RWPE1 (cell line): Measurements from ENCODE around the gene NKX6-2.

Source experiments
- CTCF ChIA-PET: fragments of 350-600 bp; sonication (Branson Sonifier 250); formaldehyde crosslinking; extraction: SDS; loops from one replicate; lab custom pipeline; 2021; lab: Yijun Ruan, JAX
- POLR2A ChIA-PET: fragments of 400-600 bp; formaldehyde crosslinking; extraction: SDS; loops from one replicate; lab custom pipeline; 2020; ENCODE audit warnings: antibody characterized with exemption; ENCODE audit not compliant: low non-redundant PET; lab: Yijun Ruan, JAX
- DNase-seq: peaks from one replicate; pipeline ENCODE4 v3.0.0; 2012; ENCODE audit warnings: low spot score
- H3K27ac ChIP-seq: fragments of 450-650 bp; 2 replicates; pipeline ENCODE4 v1.5.1; 2017
- TF ChIP-seq, protein P1 (sequence below): fragments of 450-650 bp; conservative IDR thresholded peaks from 2 replicates; pipeline ENCODE4 v1.5.1; 2017; ENCODE audit warnings: low read depth, mild to moderate bottlenecking

Gene NKX6-2

DNA sequence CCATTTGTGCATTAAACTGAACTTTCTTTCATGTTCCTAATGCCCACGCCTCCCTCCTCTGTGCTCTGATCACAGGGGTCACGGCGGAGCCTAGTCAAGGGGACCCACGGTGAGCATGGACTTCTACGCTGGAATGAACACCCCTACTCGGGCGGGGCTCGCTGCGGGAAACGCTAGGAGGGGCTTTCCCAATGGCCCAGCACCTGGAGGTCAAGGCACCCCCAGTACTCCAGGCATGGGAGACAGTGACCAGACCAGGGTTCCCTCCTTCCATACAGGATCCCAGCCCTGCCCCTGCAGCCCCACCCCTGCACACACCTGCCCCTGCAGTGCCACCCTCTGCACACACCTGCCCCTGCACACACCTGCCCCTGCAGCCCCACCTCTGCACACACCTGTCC is 27.1 kb upstream of the NKX6-2 start:
- TF ChIP-seq, protein P1, sequence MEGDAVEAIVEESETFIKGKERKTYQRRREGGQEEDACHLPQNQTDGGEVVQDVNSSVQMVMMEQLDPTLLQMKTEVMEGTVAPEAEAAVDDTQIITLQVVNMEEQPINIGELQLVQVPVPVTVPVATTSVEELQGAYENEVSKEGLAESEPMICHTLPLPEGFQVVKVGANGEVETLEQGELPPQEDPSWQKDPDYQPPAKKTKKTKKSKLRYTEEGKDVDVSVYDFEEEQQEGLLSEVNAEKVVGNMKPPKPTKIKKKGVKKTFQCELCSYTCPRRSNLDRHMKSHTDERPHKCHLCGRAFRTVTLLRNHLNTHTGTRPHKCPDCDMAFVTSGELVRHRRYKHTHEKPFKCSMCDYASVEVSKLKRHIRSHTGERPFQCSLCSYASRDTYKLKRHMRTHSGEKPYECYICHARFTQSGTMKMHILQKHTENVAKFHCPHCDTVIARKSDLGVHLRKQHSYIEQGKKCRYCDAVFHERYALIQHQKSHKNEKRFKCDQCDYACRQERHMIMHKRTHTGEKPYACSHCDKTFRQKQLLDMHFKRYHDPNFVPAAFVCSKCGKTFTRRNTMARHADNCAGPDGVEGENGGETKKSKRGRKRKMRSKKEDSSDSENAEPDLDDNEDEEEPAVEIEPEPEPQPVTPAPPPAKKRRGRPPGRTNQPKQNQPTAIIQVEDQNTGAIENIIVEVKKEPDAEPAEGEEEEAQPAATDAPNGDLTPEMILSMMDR, result no peak
- DNase-seq, result no peak
- POLR2A ChIA-PET, result no interaction called here
- H3K27ac ChIP-seq, result no peak overlapping the region
- CTCF ChIA-PET, result no interaction called here

DNA sequence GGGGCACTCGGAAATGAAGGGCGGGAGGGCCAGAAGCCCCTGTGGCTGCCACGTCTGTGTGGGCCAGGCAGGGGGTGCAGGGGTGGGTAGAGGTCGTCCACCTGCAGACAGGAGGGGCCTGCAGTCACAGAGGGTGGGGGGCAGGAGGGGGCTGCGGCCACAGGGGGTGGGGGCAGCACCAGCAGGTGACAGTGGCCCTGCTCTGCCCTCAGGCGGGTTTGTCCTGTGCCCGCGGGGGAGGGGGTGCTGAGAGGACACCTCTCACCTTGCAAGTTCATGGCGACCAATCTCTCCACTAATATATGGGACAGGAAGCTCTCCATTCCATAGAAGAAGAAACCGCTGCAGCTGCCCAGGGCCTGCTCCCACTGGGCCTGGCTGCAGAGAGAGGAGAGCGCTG is 26.6 kb upstream of the NKX6-2 start:
- ChIA-PET CTCF (no interaction called here), POLR2A (no interaction called here)
- DNase-seq, result no peak
- no peak overlapping the region for H3K27ac ChIP-seq
- TF ChIP-seq, protein P1, result no peak

DNA sequence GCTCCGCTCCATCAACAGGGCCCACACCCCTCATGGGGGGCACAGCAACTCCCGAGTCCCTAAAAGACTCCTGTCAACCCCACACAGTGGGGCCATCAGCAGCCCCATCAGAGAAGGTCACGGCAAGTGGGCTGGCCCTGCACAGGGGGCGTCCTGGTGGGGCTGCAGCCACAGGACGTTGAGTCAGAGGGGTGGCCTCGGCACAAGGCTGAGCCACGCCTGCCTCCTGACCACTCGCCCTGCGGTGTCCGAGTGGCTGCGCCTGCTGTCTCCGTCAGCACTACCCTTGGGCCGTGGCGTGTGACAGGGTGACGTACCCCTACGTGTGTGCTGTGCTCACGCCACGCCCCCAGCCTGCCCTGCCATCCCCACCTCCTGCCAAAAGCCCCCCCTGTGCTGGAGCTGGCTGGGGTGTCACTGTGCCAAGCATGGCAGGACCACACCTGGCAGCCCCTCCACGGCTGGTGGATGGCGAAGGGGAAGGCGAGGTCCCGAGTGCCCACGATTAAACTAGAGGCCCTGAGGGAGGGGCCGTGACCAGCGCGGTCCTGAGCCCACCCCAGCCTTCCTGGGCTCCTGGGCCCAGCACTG is 26.0 kb upstream of the NKX6-2 start:
- no peak overlapping the region for H3K27ac ChIP-seq
- CTCF ChIA-PET, result no interaction called here
- TF ChIP-seq, protein P1, result no peak
- DNase-seq, result no peak
- POLR2A ChIA-PET, result no interaction called here

DNA sequence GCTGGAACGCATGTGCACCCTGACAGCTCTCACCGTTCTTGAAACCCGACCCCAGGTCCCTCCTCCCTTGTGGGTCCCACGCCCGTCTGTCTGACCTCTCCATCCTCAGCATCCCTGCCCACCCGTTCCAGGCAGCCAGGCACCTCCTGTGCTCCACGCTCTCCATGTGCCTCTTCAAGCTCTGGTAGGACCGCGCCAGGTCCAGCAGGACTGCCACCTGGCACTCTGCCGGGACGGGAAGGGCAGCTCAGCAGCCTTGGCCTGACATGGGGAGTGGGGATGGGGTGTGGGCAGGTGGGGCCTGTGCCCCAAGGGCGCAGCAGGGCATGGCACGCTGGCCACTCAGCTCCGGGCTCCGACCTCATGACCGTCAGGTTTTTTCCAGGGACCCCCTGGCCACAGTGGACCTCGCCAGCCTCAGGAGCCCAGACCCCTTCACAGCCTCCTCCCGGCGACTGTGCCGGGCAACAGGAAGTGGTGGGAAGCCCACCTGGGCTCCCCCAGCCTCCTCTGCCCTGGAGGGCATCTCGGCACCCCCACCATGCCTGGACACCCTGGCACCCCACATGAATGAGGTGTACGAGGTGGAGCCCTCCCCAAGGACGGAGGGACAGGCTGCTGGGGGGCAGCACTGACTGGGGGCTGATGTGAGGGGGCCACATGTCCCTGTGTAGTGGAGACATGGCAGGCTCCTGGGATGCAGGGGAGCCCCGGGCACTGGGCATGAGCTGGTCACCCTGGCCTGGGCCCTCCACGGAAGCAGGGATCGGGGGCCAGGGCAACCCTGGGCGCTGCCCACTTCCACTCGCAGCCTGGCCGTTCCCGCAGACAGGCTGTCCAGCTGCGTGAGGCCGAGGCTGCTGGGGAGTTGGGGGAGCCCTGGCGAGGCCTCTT is 25.1 kb upstream of the NKX6-2 start:
- POLR2A ChIA-PET, result no interaction called here
- TF ChIP-seq, protein P1, result no peak
- CTCF ChIA-PET, result no interaction called here
- DNase-seq, result no peak
- no peak overlapping the region for H3K27ac ChIP-seq

DNA sequence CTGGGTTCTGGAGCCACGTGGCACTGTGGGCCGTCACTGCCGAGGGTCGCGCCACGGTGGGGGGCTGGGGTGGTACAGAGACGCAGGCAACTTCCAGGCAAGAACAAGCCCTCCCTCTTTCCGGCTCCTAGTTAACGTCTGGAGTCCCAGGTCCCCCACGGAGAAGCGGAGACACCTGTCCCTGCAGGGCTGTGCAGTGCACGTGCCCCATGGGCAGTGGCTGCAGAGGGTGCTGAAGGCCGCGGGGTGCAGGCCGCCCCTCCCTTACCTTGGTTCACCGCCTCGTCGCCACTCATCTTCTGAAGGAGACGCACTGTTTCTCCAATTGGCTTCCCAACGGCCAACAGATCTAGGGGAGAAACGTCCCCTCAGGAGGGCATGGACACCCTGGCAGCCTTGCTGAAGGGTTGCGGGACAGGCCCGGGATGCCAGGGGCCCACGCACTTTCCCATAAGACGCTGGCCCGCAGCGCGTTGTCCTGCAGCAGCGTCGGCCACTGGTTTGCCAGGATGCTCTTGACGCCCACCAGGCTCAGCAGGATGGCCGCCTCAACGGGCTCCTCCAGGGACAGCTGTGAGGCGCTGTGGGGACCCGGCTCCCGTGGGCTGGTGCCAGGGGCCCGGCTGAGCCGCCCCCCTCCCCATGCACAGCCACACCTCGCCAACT is 24.3 kb upstream of the NKX6-2 start:
- no peak overlapping the region for H3K27ac ChIP-seq
- no peak for DNase-seq
- TF ChIP-seq, protein P1, result no peak
- ChIA-PET CTCF (no interaction called here), POLR2A (no interaction called here)

DNA sequence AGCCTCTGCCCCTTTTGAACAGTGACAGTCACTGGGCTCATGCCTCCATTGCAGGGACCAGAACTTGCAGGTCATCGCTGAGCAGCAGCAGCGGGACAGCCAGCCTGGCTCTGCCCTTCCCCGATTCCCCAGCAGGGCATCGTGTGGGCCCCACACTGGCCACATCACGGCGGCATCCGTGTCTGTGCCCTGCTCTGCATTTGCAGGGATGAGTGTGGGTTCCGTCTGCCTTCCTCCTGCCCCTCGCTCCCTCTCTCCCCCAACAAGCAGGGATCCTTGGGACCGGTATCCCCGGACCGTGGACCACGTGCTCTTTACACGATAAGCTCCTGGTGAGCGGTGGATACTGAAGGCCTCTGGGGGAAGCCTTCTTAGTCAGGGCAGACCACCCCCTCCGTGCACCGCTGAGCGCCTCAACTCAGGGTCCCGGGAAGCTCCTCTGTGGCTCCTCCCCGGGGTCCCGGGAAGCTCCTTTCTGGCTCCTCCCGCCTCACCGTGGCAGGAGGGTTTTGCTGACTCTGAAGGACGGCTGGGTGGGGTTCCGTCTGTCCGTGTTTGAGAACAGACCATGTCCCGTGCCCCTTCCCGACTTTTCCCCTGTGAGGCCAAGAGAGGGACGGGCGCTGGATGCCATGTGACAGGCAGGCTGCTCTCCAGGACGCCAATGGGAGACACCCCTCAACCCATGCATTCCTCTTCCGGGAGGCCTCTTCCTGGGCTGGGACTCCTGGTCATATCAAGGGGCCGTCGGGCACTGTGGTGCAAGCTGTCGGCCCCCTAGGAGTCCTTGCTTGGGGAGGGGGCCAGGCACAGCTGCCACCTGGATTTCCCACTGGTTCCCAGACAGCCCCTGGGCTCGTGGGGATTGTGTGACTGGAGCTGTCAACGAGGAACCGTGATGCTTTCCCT is 23.5 kb upstream of the NKX6-2 start:
- ChIA-PET POLR2A (no interaction called here), CTCF (no interaction called here)
- TF ChIP-seq, protein P1, result no peak
- DNase-seq, result no peak
- H3K27ac ChIP-seq, result no peak overlapping the region
